ENCODE data around the gene MAGEL2. TPM values are rescaled to one million over a fixed set of nuclear protein-coding genes. Genes with fewer than 3 reads are reported as not detected.

MAGEL2 gene
- total and polyA plus RNA-seq, 2 of the 4 experiments (the other 2 are of a cell fraction), result 0.18 to 0.29 TPM

DNA sequence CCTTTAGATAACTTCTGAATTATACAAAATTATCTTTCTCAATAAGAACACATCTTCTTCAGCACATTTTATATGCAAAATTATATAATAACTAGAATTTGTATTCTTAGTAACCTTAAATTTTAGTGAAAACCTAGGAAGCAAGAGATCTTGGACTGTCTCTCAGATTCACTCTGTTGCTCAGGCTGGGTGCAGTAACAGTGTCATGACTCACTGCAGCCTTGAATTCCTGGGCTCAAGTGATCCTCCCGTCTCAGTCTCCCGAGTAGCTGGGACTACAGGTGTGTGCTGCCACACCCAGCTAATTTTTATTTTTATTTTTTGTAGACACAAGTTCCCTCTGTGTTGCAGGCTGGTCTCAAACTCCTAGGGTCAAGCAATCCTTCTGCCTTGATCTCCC lies 52.3 kb downstream of the MAGEL2 start:
- intact Hi-C loops (cut with micrococcal nuclease), result no loop called here
- H3K27ac ChIP-seq (ENCODE audit: insufficient read depth, low read length), result no peak overlapping the region
- no TSS peak for BruUV-seq (replicated peaks)

More for the DNA sequence above, 52.3 kb downstream of the MAGEL2 start:
- Histone ChIP-seq H2BK5ac (ENCODE audit: low read depth, low read length, poor library complexity, severe bottlenecking) (no peak overlapping the region), H4K5ac (ENCODE audit: low read depth, low read length) (no peak overlapping the region), H3K4me1 (ENCODE audit: control insufficient read depth, insufficient read depth, low read length) (no peaks in the 10 kb centered on the region), H3K36me3 (ENCODE audit: control insufficient read depth, insufficient read depth, low read length) (no peaks in the 10 kb centered on the region), H2BK20ac (ENCODE audit: low read depth, low read length) (no peak overlapping the region), H4K91ac (ENCODE audit: insufficient read depth, low read depth, low read length) (no peak overlapping the region), H2BK120ac (ENCODE audit: low read depth, low read length) (no peak overlapping the region), H3K56ac (ENCODE audit: extremely low read depth, insufficient read depth, low read length) (no peak overlapping the region), H3K23ac (ENCODE audit: low read depth, low read length) (no peak overlapping the region), H4K8ac (ENCODE audit: low read depth in 2 of 2, low read length in 2 of 2) (no peak overlapping the region), H3K9ac (ENCODE audit: low read depth, low read length) (no peak overlapping the region), H2BK15ac (ENCODE audit: low read depth, low read length) (no peak overlapping the region), H3K18ac (ENCODE audit: low read depth, low read length) (no peak overlapping the region), H2AK5ac (ENCODE audit: low read depth, low read length) (no peak overlapping the region), H3K27me3 (ENCODE audit: control insufficient read depth, insufficient read depth, low read length) (no peaks in the 10 kb centered on the region), H3K4ac (ENCODE audit: low read depth, low read length) (no peak overlapping the region), H2AFZ (replicated peaks; ENCODE audit: low read length, poor library complexity) (no peak overlapping the region), H3K9me1 (ENCODE audit: insufficient read depth, low read length) (no peaks in the 10 kb centered on the region), H3K4me3 (ENCODE audit: insufficient read depth, low read depth, low read length) (no peak overlapping the region), H3K79me1 (ENCODE audit: low read depth in 1 of 2, low read length in 2 of 2) (no peaks in the 10 kb centered on the region), H2AK9ac (replicated peaks; ENCODE audit: low read depth, low read length, poor library complexity) (no peak overlapping the region), H4K20me1 (ENCODE audit: insufficient read depth, low read length) (no peaks in the 10 kb centered on the region), H3K14ac (replicated peaks; ENCODE audit: low read depth, low read length) (no peak overlapping the region), H3K9me3 (ENCODE audit: control insufficient read depth, insufficient read depth, low read length) (peaks cover 12% of the 10 kb centered on the region), H3K4me2 (ENCODE audit: low read depth, low read length) (no peak overlapping the region)
- CTCF ChIA-PET, result no interaction called here
- no CpG with 5 or more reads among the region's 2 CpGs for WGBS, 2 experiments (ENCODE audit: extremely low coverage in 2 of 2, insufficient read length in 1 of 2)
- POLR2A ChIA-PET (ENCODE audit: unreplicated experiment), result no interaction called here
- in situ Hi-C loops (cut with MboI; ENCODE audit: low sequenced_read_pairs) (no loop called here), dilution Hi-C loops (cut with HindIII; ENCODE audit: low sequenced_read_pairs, unreplicated experiment) (no loop called here)
- ATAC-seq (ENCODE audit: low read depth) (no peak), DNase-seq (no peak)
- TF ChIP-seq SMC3 (IDR thresholded peaks at IDR 0.05; ENCODE audit: low read depth, low read length) (no peak), CHD1 (IDR thresholded peaks at IDR 0.05; ENCODE audit: low read depth, low read length) (no peak)
- TF ChIP-seq, protein P1, sequence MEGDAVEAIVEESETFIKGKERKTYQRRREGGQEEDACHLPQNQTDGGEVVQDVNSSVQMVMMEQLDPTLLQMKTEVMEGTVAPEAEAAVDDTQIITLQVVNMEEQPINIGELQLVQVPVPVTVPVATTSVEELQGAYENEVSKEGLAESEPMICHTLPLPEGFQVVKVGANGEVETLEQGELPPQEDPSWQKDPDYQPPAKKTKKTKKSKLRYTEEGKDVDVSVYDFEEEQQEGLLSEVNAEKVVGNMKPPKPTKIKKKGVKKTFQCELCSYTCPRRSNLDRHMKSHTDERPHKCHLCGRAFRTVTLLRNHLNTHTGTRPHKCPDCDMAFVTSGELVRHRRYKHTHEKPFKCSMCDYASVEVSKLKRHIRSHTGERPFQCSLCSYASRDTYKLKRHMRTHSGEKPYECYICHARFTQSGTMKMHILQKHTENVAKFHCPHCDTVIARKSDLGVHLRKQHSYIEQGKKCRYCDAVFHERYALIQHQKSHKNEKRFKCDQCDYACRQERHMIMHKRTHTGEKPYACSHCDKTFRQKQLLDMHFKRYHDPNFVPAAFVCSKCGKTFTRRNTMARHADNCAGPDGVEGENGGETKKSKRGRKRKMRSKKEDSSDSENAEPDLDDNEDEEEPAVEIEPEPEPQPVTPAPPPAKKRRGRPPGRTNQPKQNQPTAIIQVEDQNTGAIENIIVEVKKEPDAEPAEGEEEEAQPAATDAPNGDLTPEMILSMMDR (conservative IDR thresholded peaks at IDR 0.05; ENCODE audit: low read depth, low read length), result no peak
